Measurements from ENCODE around the gene RADX. TPM values are rescaled to one million over a fixed set of nuclear protein-coding genes. Genes with fewer than 3 reads are reported as not detected.
A peak's percentile ranks its signal among the peaks of the same experiment; 100 is the strongest.

The RADX gene
- polyA plus RNA-seq, 1 donor (not counting 4 experiments of a cell fraction or from before 2014, with no cell fraction given), result 6.3 TPM

DNA sequence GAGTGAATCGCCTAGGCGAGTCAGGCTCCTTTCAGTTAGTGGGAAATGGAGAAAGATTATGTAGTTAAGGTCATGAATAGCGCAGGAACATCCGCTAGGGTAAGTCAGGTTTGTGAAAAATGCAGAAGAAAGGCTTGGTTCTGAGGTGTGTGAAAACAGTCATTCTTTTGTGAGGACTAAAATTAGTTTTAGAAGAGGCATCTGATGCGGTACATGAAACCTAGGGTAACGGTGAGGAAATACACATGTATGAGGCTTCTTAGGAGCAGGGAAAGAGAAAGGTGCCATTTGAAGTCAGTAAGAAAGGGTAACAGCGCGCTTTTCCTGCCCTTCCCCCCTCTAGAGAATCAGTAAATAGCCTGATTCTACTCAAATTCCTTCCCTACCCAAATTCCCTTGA is 114.2 kb downstream of the RADX start:
- Histone ChIP-seq H3K9me3 (ENCODE audit: control insufficient read depth, low read depth, low read length) (no peaks in the 10 kb centered on the region), H3K9me1 (ENCODE audit: control insufficient read depth, extremely low read depth, insufficient read depth, low read length) (no peaks in the 10 kb centered on the region), H3K79me2 (ENCODE audit: control insufficient read depth, insufficient read depth, low read length) (peaks cover 14% of the 10 kb centered on the region), H3K4me2 (ENCODE audit: control insufficient read depth, extremely low read depth, insufficient read depth, low read depth, low read length) (peak overlapping the region; percentile 81), H2AFZ (ENCODE audit: control insufficient read depth, low read length) (peak overlapping the region; percentile 76), H4K20me1 (ENCODE audit: control insufficient read depth, extremely low read depth, insufficient read depth, low read length) (no peaks in the 10 kb centered on the region), H3K27ac (ENCODE audit: control insufficient read depth, insufficient read depth, low read length) (peak overlapping the region; percentile 70), H3K27me3 (ENCODE audit: control insufficient read depth, extremely low read depth, insufficient read depth, low read length) (peaks cover 3% of the 10 kb centered on the region), H3K9ac (ENCODE audit: control insufficient read depth, extremely low read depth, insufficient read depth, low read length) (peak overlapping the region; percentile 81), H3K4me3 (ENCODE audit: control insufficient read depth in 2 of 3, extremely low read depth in 1 of 3, insufficient read depth in 2 of 3, low read depth in 1 of 3, low read length in 3 of 3) (peak overlapping the region; percentile 62 to 76 (median 69)), H3K36me3 (ENCODE audit: control insufficient read depth in 2 of 2, extremely low read depth in 1 of 2, insufficient read depth in 2 of 2, low read length in 2 of 2) (no peaks in the 10 kb centered on the region), H3K4me1 (ENCODE audit: control insufficient read depth, extremely low read depth, insufficient read depth, low read length) (no peaks in the 10 kb centered on the region)
- dilution Hi-C loops (cut with MboI; ENCODE audit: extremely low pct_ligation_motif_present, low sequenced_read_pairs), result no loop called here
- FAIRE-seq, result peak; percentile 26
- TF ChIP-seq EZH2 (IDR thresholded peaks at IDR 0.05; ENCODE audit: low read length), result no peak
- TF ChIP-seq, protein P1, sequence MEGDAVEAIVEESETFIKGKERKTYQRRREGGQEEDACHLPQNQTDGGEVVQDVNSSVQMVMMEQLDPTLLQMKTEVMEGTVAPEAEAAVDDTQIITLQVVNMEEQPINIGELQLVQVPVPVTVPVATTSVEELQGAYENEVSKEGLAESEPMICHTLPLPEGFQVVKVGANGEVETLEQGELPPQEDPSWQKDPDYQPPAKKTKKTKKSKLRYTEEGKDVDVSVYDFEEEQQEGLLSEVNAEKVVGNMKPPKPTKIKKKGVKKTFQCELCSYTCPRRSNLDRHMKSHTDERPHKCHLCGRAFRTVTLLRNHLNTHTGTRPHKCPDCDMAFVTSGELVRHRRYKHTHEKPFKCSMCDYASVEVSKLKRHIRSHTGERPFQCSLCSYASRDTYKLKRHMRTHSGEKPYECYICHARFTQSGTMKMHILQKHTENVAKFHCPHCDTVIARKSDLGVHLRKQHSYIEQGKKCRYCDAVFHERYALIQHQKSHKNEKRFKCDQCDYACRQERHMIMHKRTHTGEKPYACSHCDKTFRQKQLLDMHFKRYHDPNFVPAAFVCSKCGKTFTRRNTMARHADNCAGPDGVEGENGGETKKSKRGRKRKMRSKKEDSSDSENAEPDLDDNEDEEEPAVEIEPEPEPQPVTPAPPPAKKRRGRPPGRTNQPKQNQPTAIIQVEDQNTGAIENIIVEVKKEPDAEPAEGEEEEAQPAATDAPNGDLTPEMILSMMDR (optimal IDR thresholded peaks at IDR 0.05 in 1 of 3, IDR thresholded peaks at IDR 0.05 in 1 of 3, conservative IDR thresholded peaks at IDR 0.05 in 1 of 3; ENCODE audit: extremely low read depth in 1 of 3, insufficient read depth in 2 of 3, low read length in 3 of 3), result no peak
- no peak for DNase-seq (ENCODE audit: low read depth, low spot score)

DNA sequence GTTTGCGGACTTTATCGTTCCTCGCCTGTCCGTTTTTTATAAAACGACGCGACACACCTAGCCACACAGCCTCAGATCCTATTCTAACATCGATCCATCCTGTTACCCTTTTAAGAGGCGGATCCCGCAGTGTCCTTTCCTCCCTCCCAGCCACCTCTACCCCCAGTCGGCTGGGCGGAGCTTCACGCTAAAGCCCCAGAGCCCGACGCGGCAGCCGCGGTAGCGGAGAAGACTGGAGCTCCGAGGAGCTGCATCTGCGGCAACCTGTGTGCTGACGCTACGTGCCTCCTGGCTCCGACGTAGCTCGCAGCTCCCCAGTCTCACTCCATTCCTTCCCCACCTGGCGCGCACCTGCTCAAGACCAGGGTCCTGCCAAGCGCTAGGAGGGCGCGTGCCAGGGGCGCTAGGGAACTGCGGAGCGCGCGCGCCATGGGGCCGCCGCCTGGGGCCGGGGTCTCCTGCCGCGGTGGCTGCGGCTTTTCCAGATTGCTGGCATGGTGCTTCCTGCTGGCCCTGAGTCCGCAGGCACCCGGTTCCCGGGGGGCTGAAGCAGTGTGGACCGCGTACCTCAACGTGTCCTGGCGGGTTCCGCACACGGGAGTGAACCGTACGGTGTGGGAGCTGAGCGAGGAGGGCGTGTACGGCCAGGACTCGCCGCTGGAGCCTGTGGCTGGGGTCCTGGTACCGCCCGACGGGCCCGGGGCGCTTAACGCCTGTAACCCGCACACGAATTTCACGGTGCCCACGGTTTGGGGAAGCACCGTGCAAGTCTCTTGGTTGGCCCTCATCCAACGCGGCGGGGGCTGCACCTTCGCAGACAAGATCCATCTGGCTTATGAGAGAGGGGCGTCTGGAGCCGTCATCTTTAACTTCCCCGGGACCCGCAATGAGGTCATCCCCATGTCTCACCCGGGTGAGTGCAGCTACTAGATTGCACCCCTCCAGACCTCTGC is 115.0 kb downstream of the RADX start, which contains the start of gene RNF128:
Gene RNF128 (plus strand): TSS at position 217 of the 953 bp plus-strand sequence. CDS start 213 bp downstream, at position 430.
- no peak for FAIRE-seq
- H3K4me2 ChIP-seq (ENCODE audit: control insufficient read depth, extremely low read depth, insufficient read depth, low read depth, low read length), result peak within 1 kb of the TSS; percentile 81
- DNase-seq (ENCODE audit: low read depth, low spot score), result no peak
- H3K9me3 ChIP-seq (ENCODE audit: control insufficient read depth, low read depth, low read length), result no peaks in the 10 kb centered on the region
- H3K79me2 ChIP-seq (ENCODE audit: control insufficient read depth, insufficient read depth, low read length), result peaks cover 17% of the 10 kb centered on the region
- H3K4me1 ChIP-seq (ENCODE audit: control insufficient read depth, extremely low read depth, insufficient read depth, low read length), result no peaks in the 10 kb centered on the region
- TF ChIP-seq EZH2 (IDR thresholded peaks at IDR 0.05; ENCODE audit: low read length), result no peak
- TF ChIP-seq, protein P1 (optimal IDR thresholded peaks at IDR 0.05 in 1 of 3, IDR thresholded peaks at IDR 0.05 in 1 of 3, conservative IDR thresholded peaks at IDR 0.05 in 1 of 3; ENCODE audit: extremely low read depth in 1 of 3, insufficient read depth in 2 of 3, low read length in 3 of 3), result no peak
- no peaks in the 10 kb centered on the region for H4K20me1 ChIP-seq (ENCODE audit: control insufficient read depth, extremely low read depth, insufficient read depth, low read length)
- H3K27ac ChIP-seq (ENCODE audit: control insufficient read depth, insufficient read depth, low read length), result peak within 1 kb of the TSS; percentile 70
- no peaks in the 10 kb centered on the region for H3K36me3 ChIP-seq (ENCODE audit: control insufficient read depth in 2 of 2, extremely low read depth in 1 of 2, insufficient read depth in 2 of 2, low read length in 2 of 2)
- peak within 1 kb of the TSS; percentile 81 for H3K9ac ChIP-seq (ENCODE audit: control insufficient read depth, extremely low read depth, insufficient read depth, low read length)
- peaks cover 3% of the 10 kb centered on the region for H3K27me3 ChIP-seq (ENCODE audit: control insufficient read depth, extremely low read depth, insufficient read depth, low read length)
- H2AFZ ChIP-seq (ENCODE audit: control insufficient read depth, low read length), result peak within 1 kb of the TSS; percentile 76
- peak within 1 kb of the TSS; percentile 62 to 76 (median 69) for H3K4me3 ChIP-seq (ENCODE audit: control insufficient read depth in 2 of 3, extremely low read depth in 1 of 3, insufficient read depth in 2 of 3, low read depth in 1 of 3, low read length in 3 of 3)
- dilution Hi-C loops (cut with MboI; ENCODE audit: extremely low pct_ligation_motif_present, low sequenced_read_pairs), result no loop called here
- no peaks in the 10 kb centered on the region for H3K9me1 ChIP-seq (ENCODE audit: control insufficient read depth, extremely low read depth, insufficient read depth, low read length)

Data from keratinocyte (primary cell).